HPDE6-E6E7 (cell line): ENCODE results near the gene PBXIP1.
A peak's percentile ranks its signal among the peaks of the same experiment; 100 is the strongest.
"Not testable (repeated sequence)": the region's sequence is repeated elsewhere in the genome, so short reads cannot be mapped to it uniquely, and the experiment has no call there.

Experiments
- DNase-seq: peaks from one replicate; pipeline ENCODE4 v3.0.0; 2011; ENCODE audit warnings: missing footprints; ENCODE audit errors: extremely low spot score

The PBXIP1 gene, protein sequence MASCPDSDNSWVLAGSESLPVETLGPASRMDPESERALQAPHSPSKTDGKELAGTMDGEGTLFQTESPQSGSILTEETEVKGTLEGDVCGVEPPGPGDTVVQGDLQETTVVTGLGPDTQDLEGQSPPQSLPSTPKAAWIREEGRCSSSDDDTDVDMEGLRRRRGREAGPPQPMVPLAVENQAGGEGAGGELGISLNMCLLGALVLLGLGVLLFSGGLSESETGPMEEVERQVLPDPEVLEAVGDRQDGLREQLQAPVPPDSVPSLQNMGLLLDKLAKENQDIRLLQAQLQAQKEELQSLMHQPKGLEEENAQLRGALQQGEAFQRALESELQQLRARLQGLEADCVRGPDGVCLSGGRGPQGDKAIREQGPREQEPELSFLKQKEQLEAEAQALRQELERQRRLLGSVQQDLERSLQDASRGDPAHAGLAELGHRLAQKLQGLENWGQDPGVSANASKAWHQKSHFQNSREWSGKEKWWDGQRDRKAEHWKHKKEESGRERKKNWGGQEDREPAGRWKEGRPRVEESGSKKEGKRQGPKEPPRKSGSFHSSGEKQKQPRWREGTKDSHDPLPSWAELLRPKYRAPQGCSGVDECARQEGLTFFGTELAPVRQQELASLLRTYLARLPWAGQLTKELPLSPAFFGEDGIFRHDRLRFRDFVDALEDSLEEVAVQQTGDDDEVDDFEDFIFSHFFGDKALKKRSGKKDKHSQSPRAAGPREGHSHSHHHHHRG

DNA sequence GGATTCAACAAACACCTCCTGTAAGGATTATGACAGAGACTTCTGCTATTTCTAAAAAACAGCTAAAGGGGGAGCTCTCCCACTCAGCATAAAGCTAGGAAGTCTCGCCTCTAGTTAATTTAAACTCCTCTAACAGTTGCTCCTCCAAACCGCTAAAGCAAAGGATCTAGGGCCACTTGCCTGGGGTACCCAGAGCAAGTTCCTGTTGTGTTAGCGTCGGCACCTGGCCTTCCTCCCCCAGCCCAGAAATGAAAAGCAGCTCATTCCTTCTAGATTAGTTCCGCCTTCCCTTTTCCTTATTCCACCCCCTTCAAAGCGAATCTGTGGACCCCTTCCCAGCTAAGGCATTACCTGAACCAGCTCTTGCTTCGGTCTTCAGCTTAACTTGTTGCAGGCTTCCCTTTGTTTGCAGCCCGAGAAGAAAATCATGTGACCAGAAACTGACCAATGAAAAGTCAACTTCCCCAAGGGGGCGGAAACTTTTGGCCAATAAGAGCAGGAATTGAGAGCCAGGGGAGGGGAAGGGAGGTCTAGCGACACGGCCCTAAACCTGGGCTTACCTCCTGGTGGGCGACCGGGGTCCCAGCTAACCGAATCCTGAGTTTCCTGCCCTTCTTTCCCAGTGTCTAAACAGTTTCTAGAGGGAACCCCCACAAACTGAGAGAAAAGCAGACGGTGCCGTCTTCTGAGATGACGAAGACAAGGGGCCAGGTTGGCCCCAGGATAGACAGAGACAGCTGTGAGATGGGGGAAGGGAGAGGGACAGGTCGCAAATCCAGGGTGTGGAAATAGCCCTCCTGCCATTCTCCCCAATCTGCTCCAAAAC is at the start of gene PBXIP1:
PBXIP1 (minus strand) TSS at position 382 of the 826 bp plus-strand sequence. CDS start 2,378 bp downstream, outside the sequence.
- DNase-seq = peak; percentile 95

DNA sequence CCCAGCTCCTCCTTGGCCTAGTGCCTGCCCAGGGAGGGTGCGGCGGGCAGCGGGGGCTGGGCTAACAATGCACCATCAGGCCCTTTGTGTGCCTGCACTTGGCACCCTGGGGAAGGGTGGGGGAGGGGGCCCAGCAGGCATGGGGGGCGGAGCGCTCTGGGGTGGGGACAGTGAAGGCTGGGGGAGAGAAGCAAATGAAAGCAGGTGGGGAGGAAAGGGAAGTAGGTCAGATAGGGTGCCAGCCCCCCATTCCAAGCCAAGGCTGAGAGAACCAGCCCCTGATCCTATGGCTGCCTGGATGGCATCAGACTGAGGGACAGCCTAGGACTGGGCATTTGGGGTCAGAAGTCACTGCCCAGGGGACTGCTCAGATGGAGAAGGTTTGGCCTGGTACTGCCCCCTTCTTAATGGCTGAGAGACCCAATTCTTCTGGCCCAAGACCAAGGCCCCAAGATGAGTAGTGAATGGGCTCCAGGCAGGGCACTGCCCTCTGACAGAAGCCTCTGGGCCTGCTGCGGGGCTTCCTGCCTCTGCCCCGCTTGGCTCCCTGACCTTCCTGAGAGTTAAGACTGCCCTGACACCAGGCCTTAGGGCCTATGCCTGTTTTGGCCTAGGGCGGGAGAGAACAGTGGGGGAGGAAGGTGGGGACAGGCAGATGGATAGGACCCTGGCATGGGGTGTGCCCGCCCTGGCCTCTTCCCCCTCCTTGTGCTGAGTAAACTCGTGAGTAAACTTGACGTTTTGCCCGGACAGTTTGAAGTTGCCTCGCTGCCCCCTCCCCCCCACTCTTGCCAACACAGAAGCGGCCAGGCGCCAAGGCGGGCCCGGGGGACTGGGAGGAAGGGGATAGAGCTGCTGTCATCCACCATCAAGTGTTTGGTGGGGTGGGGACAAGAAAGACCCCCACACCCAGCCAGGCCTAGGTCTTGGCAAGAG is 49.4 kb upstream of the PBXIP1 start:
- no peak for DNase-seq

DNA sequence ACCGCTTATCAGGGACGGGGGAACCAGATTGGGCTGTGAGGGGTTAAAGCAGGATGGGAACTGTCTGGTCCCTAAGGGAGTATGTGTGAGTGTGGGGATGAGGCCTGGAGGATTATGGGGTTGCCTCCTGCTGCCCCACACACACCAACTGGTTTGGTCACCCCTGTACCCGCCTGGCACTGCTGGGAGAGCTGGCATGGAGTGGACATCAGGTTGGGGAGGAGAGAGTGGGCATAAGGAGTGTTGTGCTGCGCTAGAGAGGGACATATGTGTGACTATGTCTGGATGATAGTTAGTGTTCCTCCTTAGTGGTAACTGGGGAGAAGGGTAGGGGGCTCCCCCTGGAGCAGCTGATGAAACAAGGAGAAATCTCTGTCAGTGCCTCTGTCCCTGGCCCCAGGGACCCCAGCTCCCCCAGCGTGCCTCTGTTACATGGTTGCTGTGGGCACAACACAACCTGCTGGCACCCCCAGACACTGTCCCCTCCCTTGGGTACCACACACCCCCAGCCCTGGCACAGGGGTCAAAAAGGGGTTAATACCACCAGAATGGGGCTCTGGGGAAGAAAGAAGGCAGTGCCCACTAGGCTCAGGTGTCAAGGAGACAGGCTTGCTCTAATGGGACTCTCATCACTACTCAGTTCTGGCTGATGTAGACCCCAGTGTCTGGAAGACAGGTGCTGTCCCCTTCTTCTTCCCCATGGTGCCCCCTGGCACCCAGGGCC is 48.6 kb upstream of the PBXIP1 start:
- DNase-seq = no peak

DNA sequence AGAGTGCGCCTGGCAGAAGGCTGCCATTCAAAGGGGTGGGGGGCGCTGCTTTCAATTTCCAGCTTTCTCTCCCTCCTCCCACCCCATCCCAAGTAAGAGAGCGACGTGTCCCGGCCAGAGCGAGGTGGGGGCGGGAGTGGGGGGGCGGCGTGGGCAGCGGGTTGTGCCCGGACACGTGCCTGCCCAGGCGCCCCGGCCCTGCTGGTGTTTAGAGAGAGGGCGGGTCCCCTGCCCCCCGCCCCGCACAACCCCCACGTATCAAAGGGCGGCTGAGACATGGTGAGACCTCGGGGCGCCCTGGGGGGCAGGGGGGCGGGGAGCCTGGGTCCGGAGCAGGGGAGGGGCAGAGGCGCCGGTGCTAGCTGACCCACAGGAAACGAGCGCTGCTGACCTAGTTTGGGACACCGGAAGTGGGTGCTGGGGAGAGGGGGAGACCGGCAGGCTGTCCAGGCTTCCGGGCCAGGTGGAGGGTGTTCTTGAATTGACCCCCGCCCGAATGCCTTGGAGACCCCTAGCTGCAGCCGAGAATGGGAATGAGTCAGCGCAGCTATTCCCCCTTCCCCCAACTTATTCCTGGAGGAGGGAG is 48.0 kb upstream of the PBXIP1 start:
- no peak for DNase-seq

DNA sequence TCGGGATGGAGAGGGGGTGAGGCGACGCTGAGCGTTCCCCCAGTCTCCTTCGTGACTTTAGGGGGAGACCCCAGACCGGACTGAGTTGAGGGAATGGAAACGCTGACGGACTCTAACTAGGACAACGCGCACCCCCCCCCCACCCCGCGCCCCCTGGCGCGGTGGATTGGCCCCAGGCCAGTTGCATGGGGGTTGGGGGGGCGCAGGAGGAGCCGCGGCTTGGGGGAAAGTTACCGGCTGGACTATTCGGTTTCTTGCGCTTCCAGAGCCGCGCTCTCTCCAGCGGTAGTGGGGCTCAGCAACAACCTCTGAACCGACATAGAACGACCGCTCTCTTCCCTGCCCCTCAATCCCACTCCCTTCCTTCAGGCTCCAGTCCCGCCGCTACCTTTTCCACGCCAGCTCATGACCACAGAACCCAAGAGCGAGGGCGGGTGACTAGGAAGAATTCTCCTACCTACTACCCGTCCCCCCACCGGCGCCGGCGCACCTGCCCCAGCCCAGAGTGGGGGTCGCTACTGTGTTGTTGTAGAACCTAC is 47.4 kb upstream of the PBXIP1 start:
- no peak for DNase-seq

DNA sequence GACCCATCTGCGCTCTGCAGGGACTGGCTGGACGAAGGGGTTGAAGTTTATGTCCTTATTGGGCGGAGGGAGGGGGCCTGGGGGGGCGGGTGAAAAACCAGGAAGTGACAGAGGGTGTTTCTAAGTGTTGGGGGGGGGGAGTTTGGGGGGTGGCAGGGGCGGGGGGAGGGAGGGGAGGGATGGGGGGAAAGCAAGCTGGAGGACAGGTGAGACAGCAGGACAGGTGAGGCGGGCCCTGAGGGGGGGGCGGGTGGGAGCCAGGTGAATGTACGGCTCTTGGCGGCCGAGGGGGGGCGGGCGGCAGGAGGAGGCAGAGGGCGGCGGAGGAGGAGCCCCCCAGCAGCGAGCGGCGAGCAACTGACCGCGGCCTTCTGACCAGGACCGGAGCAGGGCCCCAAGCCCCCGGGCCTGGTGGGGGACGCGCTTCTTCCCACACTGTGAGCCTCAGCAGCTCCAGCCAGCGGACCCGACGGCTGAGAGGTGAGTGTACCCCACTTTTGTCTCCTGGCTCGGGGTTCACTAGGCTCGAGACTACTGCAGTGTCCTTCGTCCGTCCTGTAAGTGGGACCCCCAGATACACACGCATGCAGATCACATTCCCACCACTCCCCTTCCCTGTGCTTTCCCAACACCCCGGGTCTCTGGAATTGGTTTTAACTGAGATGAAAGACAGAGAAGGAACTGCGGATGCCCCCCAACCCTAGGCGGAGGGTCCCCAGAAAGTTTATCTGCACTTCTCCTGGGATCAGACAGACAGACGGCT is 46.7 kb upstream of the PBXIP1 start, which contains the start of gene ZBTB7B:
ZBTB7B (plus strand) TSS at position 339 of the 763 bp plus-strand sequence. CDS start 11,859 bp downstream, outside the sequence.
- peak; percentile 60 for DNase-seq

DNA sequence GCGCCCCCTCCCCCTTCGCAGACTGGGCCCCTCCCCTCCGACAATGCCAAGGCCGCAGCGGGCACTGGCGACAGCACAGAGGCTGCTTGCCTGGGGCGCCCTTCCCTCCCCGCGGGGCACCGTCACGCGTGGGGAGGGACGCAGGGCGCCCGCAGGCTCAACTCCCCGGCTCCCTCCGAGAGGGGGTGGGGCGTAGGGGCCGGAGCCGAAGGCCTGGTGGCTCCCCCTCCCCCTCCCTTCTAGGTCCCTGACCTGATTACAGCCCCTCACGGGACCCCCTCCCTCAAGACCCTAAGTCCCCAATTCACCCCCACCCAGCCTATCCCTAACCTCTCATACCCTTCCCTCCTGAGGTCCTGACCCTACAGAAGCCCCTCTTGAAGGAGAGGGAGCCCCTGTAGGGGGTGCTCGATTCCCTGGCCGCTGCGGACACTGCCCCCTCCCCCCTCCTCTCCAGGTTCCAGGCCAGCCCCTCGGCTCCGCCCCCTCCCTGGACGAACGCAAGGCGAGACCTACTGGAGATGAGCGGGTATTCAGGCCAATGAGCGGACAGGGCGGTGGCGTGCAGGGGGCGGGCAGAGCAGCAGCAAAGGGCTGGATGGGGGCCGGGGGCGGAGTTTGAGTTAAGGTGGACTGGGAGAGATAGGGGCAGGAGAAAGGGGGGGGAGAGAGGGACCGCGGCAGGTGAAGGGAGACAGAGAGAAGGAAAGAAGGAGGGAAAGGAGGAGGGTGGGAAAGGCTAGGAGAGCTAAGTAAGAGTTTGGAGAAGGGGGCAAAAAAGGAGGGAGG is 46.0 kb upstream of the PBXIP1 start:
- DNase-seq = peak; percentile 97

DNA sequence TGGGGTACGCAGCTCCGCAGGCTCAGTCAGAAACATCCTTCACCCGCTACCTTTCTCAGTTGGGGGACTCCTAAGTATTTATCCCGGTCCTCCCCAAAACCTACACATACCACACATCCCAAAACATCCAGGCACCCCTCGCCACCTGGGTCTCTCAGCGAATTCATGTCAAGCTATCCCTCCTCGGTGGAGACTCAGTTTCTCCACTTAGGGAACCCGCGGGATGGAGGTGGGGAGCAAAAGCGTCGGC is 45.5 kb upstream of the PBXIP1 start:
- no peak for DNase-seq

DNA sequence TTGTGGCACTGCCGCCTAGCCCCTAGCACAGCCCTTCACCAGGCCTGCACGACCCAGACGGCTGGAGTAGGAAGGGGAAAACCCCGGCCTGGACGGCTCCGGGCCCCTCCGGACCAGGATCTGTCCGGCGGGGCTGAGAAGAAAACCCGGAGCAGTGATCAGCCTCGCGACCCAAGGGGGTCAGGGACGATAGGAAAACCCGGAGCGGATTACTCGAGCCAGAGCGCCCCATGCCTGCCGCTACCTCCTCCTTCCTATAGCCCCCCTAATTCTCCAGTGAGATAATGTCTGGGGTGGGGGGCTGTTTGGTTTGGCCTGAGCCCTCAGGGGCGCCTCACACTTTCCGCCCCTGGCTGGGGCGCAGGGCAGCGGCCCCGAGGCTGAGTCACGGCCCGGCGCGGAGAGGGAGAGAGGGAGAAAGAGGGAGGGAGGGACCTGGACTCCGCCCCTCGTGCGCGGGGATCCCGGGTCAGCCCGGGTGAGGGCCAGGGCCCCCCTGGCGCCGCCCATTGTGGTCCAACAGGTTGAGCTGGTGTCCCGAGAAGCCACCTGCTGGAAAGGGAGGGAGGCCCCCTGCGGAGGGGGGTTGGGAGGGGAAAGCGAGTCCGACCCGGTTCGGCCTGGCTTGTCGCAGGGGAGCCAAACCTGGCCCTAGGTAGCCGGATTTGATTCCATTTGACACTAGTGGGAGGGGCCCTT is 45.0 kb upstream of the PBXIP1 start:
- DNase-seq = peak; percentile 93

DNA sequence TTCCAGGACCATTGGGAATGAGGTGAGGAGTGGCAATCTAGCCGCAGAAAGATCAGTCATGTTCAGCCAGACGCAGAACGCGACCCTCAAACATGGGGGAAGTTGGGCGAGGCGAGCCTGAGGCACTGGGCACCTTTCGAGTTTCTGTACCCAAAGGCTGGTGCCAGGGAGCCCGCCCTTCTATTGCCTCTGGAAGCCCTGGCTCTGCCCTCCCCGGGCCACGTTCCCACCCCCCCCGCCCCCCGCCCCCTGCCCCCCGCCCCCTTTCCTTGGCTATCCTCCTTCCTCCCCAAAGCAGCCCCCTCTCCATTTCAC is 44.5 kb upstream of the PBXIP1 start:
- DNase-seq = no peak

DNA sequence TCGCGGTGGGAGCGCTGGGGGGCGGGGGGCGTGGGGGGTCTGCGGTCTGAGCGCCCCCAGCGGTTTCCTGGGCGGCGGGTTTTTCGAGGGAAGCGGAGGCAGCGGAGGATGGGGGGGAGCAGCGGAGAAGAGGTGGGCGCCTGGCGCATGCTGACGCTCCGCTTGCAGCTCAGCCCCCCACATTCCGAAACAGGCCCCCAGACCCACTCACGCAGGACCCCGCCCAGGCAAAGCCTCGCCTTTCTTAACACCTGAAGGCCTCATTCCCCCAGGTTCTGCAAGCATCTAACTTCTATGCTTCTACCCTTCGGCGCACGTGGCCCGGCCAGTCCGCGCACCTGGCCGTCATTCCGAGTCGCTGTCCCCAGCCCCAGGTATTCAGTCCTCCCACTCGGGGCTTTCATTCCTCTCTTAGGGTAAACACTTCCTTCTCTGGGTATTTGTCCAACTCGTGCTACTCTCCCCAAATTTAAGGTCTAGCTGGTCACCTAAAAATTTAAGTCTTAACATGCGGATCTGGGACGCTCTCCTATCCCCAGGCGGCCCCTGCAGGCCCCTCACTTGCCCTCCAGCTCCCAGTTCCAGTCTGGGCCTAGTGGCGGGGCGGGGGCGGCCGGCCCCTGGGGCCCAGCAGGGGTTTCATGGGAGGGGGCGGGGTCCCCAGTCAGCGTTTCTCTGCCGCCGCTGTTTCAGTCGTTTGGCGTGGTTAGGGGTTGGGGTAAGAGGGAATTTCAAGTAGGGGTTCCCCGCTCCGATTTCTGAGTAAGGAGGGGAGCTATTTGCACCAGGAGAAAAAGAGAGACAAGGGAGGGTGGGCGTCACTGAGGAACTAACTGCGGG is 43.9 kb upstream of the PBXIP1 start:
- no peak for DNase-seq

DNA sequence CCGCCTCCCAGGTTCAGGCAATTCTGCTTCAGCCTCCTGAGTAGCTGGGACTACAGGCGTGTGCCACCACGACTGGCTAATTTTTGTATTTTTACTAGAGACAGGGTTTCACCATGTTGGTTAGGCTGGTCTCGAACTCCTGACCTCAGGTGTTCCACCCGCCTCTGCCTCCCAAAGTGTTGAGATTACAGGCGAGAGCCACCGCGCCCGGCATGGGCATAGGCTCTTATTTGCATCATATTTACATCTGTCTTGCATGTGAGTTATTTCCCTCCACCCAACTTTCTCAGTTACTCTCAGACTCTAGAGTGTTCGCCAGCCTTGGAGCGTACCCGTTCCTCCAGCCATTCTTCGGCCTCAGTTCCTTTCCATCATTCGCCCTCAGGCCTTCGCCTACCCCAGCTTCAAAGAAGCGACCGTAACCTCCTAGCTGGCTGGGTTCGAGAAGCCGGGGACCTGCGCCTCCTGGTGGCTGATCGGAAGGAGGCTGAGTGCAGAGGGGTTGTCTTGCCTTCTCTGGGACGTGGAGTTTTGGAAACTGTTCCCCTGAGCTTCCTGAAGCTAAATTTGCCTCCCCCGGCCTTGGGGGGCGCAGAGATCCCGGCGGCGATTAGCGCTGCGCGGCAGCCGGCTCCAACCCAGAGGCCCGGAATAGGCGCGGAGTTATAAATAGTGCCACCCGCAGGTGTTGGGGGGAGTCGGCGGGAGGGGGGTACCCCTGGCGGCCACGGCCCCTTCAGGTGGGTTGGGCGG is 43.1 kb upstream of the PBXIP1 start:
- DNase-seq = no peak

DNA sequence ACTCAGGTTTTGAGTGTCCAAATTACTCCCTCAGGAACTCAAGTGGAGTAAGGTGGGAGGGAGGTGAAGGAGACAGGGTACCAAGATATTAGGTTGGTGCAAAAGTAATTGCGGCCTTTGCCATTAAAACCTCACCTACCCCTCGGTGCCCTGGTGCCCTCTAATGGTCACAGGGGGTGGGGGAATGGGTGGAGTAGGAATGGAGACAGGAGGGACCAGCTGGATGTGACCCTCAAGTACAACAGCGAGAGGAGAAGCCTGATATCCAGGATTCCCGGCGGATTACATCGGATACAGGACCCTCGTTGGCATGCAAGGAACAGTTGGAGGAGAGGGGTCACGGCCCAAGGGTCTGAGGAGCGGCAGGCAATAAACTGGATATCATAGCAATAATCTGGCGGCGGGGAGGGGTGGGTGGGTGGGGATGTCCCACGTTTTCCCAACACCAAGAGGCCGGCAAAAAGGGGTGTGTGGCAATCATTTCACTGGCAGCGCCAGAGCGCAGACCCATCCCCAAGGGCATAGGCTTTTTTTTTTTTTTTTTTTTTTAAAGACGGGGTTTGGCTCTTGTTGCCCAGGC is 42.4 kb upstream of the PBXIP1 start:
- no peak for DNase-seq

DNA sequence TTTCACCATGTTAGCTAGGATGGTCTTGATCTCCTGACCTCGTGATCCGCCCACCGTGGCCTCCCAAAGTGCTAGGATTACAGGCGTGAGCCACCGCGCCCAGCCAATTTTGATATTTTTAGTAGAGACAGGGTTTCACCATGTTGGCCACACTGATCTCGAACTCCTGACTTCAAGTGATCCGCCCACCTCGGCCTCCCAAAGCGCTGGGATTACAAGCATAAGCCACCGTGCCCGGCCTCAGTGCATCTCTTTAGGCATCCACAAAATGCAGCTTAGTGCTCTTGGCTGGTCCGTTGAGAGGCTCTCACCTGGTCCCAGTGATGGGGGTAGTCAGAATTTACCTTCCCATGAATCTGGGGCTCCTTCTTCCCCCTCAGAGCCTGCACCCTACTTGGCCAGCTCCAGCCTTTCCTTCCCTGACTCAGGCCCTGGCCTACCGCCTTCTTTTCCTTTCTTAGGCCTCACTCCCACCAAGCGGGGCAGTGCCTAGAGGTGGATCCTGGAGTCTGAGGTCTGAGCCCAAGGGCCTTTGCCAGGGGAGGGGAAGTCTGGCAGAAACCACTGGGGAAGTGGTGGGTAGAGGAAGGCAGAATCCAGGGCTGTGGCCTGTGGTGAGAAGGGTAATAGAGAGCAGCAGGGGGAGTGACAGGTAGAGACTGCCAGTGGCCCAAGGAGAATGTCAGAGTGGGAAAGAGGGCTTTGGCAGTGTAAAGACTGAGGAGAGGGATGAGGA is 41.2 kb upstream of the PBXIP1 start:
- no peak for DNase-seq

DNA sequence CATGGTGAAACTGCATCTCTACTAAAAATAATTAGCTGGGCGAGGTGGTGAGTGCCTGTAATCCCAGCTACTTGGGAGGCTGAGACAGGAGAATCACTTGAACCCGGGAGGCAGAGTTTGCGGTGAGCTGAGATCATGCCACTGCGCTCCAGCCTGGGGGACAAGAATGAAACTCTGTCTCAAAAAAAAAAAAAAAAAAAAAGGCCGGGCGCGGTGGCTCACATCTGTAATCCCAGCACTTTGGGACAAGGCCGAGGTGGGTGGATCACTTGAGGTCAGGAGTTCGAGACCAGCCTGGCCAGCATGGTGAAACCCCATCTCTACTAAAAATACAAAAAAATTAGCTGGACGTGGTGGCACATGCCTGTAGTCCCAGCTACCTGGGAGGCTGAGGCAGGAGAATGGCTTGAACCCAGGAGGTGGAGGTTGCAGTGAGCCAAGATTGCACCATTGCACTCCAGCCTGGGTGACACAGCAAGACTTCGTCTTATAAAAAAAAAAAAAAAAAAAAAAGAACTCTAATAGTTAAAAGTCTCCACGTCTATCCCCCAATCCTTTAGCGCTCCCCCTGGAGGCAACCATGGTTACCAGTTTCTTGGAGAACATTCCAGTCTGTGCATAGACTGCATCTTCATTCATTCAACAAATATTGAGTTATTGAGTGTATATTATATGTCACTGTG is 39.5 kb upstream of the PBXIP1 start:
- not testable (repeated sequence) for DNase-seq
